ENCODE data around the gene SLMAP.

- no peak for TF ChIP-seq EZH2 (IDR thresholded peaks at IDR 0.05; ENCODE audit: low read length)
- TF ChIP-seq, protein P1, sequence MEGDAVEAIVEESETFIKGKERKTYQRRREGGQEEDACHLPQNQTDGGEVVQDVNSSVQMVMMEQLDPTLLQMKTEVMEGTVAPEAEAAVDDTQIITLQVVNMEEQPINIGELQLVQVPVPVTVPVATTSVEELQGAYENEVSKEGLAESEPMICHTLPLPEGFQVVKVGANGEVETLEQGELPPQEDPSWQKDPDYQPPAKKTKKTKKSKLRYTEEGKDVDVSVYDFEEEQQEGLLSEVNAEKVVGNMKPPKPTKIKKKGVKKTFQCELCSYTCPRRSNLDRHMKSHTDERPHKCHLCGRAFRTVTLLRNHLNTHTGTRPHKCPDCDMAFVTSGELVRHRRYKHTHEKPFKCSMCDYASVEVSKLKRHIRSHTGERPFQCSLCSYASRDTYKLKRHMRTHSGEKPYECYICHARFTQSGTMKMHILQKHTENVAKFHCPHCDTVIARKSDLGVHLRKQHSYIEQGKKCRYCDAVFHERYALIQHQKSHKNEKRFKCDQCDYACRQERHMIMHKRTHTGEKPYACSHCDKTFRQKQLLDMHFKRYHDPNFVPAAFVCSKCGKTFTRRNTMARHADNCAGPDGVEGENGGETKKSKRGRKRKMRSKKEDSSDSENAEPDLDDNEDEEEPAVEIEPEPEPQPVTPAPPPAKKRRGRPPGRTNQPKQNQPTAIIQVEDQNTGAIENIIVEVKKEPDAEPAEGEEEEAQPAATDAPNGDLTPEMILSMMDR (optimal IDR thresholded peaks at IDR 0.05 in 1 of 3, IDR thresholded peaks at IDR 0.05 in 1 of 3, conservative IDR thresholded peaks at IDR 0.05 in 1 of 3; ENCODE audit: extremely low read depth in 1 of 3, insufficient read depth in 2 of 3, low read length in 3 of 3): no peak
Measured at GRCh38 chr3:57827757-57828156, 71.6 kb downstream of the SLMAP start.
